Smooth muscle cell of the coronary artery (primary cell): ENCODE data around the gene MRAP2. TPM values are rescaled to one million over a fixed set of nuclear protein-coding genes. Genes with fewer than 3 reads are reported as not detected.

Experiments used
- total RNA-seq: library from RNA; depleted of rRNA; stranded (reverse); fragments of >200 nt; gene quantifications from 2 replicates; pipeline ENCODE4 v1.2.3, GENCODE V29; 2014; ENCODE audit warnings: low replicate concordance

The MRAP2 gene
- total RNA-seq = 1.7 and 6.3 TPM in 2 replicates

GRCh38 chr6:84033523-84034451 lies at the start of gene MRAP2:
Gene MRAP2, plus strand, starts transcription at chr6:84033772. Its CDS starts 21,547 bp downstream, at chr6:84055319.

Other genes starting within 250 kb of the MRAP2 start
- gene RIPPLY2, start 180.4 kb upstream of the MRAP2 start, total RNA-seq = under 0.01 TPM in 1 of 2 replicates, not detected in the other
- gene CYB5R4, start 174.1 kb upstream of the MRAP2 start, total RNA-seq = 2.1 and 2.7 TPM in 2 replicates
- 5.4 and 6.3 TPM in 2 replicates for gene CEP162, start 193.9 kb downstream of the MRAP2 start, total RNA-seq